Lower lobe of right lung (tissue), 2 donors: Measurements from ENCODE around the gene PCIF1. TPM values are rescaled to one million over a fixed set of nuclear protein-coding genes. Genes with fewer than 3 reads are reported as not detected.
A peak's percentile ranks its signal among the peaks of the same experiment; 100 is the strongest.

Experiments
- ATAC-seq, 2 donors: fragments of 200-7000 bp; cut with Tn5 transposase; one replicate each; pipeline ENCODE4 v1.9.1; 2020 to 2022; ENCODE audit warnings: mild to moderate bottlenecking in 2 of 2, moderate library complexity in 2 of 2
- DNase-seq: peaks from one replicate; pipeline ENCODE4 v3.0.0-alpha.2; 2020
- H3K27ac ChIP-seq: fragments of 200-600 bp; one replicate; pipeline ENCODE4 v1.8.0; 2022
- H3K27me3 ChIP-seq: fragments of 200-600 bp; one replicate; pipeline ENCODE4 v1.8.0; 2022; ENCODE audit warnings: low read depth
- H3K36me3 ChIP-seq: fragments of 200-600 bp; one replicate; pipeline ENCODE4 v1.8.0; 2022; ENCODE audit warnings: mild to moderate bottlenecking
- H3K4me1 ChIP-seq: fragments of 200-600 bp; one replicate; pipeline ENCODE4 v1.8.0; 2022
- H3K4me3 ChIP-seq: fragments of 200-600 bp; one replicate; pipeline ENCODE4 v1.8.0; 2022; ENCODE audit warnings: mild to moderate bottlenecking
- H3K9me3 ChIP-seq: fragments of 200-600 bp; one replicate; pipeline ENCODE4 v1.8.0; 2022
- CTCF ChIP-seq: fragments of 200-600 bp; IDR thresholded peaks from one replicate; pipeline ENCODE4 v1.8.0; 2022; ENCODE audit warnings: antibody characterized with exemption, mild to moderate bottlenecking
- intact Hi-C: fragments of 100-400 bp; cut with DNase I; formaldehyde crosslinking; loops from one replicate; pipeline ENCODE4 v1.11.0; 2022
- total RNA-seq: library from RNA; stranded (reverse); fragmentation: NEBNext Ultra II Directional; extraction: Animal tissue kit (Norgen Biotek cat#: 25700); gene quantifications from one replicate; pipeline ENCODE4 v1.2.1, GENCODE V29; 2021
- donor health status: DM: no; HTN: yes; CAD: no; lungs with severe emphysema.

Gene PCIF1
- total RNA-seq, 1 donor from 2014 or later = 34.7 TPM

DNA sequence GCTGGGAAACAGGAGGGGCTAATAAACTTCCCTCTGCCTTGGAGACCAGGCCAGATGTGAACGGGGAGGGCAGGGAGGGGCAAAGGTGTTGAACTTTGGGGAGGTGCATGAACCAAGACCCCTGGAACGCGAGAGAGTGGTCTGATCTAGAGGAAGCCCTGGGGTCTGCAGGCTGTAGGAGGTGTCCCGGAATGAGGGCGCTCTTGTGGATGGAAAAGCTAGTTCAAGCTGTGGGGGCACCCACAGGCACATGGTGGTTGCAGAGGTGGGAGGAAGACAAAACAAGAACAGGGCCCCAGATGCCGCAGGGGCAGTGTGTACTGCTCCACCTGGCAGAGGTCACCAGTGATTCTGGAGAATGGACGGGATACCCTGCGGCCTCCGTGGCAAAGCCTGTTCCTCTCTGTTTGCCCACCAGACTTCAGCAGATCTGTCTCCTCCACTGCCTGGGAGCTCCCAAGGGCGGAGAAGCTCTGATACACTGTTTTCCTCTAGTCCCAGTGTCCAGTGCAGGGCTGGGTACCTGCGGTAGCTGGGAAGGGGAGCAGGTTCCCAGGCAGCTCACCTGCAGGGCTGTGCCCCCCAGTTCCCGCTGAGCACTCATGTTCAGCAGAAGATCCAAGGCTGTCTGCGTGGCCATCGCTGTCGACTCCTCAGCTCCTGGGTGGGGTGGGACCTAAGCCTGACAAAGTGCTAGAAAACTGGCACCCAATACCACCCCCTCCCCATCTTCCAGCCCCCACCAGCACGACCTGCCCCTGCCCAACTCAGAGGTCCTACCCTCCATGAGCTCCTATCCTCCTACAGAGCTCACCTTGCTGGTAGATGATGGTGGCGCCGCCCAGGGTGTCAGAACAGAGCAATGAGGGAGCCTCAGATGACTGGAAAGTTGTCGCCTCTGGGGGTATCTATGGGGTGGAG lies 22.8 kb downstream of the PCIF1 start:
- no peak for TF ChIP-seq CTCF

DNA sequence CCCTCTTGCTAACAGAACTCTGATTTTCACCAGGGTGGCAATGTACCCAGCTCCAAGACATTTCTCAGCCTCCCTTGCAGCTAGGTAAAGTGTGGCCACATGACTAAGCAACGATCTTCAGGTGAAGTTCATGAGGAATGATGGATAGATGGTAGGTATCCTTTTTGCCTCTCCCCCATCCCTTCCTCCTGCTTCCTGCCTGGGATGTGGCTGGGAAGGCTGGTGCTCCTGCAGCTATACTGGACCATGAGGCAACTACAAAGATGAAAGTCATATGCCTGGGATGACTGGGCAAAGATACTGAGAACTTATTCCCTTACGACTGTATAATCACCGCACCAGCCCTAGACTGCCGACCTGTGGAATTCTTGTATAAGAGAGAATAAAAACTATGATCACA lies 24.1 kb downstream of the PCIF1 start:
- TF ChIP-seq CTCF = no peak
- no peak for ATAC-seq
- Histone ChIP-seq H3K4me1 (no peaks in the 10 kb centered on the region), H3K9me3 (no peaks in the 10 kb centered on the region), H3K27ac (no peak overlapping the region), H3K4me3 (no peak overlapping the region), H3K36me3 (peaks cover 87% of the 10 kb centered on the region), H3K27me3 (no peaks in the 10 kb centered on the region)
- intact Hi-C loops = no loop called here
- no peak for DNase-seq

More for the DNA sequence above, 22.8 kb downstream of the PCIF1 start:
- DNase-seq (peak; percentile 27), ATAC-seq (peak in 1 of 2 donors; percentile 6)
- no peak overlapping the region for H3K27ac ChIP-seq
- no peak overlapping the region for H3K4me3 ChIP-seq
- intact Hi-C loops = no loop called here
- no peaks in the 10 kb centered on the region for H3K4me1 ChIP-seq
- H3K9me3 ChIP-seq = no peaks in the 10 kb centered on the region
- H3K27me3 ChIP-seq = no peaks in the 10 kb centered on the region
- H3K36me3 ChIP-seq = peaks cover 87% of the 10 kb centered on the region

DNA sequence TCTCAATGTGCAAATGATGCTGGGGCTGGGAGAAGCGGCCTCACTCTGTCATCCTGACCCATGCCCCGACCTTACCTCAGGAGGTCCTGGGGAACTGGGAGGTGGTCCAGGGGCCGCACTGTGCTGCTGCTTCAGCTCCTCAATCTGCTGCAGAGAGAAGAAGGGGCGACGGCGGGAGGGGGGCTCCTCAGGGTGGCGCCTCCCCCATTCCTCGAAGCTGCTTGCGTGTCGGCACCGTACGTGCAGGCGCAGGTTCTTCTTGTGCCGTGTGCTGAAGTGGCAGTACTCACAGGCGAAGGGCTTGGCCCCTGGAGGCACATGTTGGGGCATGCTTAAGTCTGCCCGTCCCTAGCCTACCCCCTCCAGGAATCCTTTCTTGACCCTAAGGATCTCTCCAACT lies 24.6 kb downstream of the PCIF1 start:
- H3K4me3 ChIP-seq = no peak overlapping the region
- no peak for ATAC-seq
- H3K9me3 ChIP-seq = no peaks in the 10 kb centered on the region
- H3K27ac ChIP-seq = no peak overlapping the region
- no peaks in the 10 kb centered on the region for H3K4me1 ChIP-seq
- H3K27me3 ChIP-seq = no peaks in the 10 kb centered on the region
- intact Hi-C loops = no loop called here
- no peak for TF ChIP-seq CTCF
- DNase-seq = peak; percentile 34
- peaks cover 89% of the 10 kb centered on the region for H3K36me3 ChIP-seq

GRCh38 chr20:45959956-45960630 lies 25.6 kb downstream of the PCIF1 start:
- Histone ChIP-seq H3K36me3 (peaks cover 99% of the 10 kb centered on the region), H3K9me3 (no peaks in the 10 kb centered on the region), H3K27ac (no peak overlapping the region), H3K4me1 (no peaks in the 10 kb centered on the region), H3K4me3 (no peak overlapping the region), H3K27me3 (no peaks in the 10 kb centered on the region)
- ATAC-seq (no peak), DNase-seq (peak; percentile 25)
- no peak for TF ChIP-seq CTCF
- intact Hi-C loops = no loop called here

DNA sequence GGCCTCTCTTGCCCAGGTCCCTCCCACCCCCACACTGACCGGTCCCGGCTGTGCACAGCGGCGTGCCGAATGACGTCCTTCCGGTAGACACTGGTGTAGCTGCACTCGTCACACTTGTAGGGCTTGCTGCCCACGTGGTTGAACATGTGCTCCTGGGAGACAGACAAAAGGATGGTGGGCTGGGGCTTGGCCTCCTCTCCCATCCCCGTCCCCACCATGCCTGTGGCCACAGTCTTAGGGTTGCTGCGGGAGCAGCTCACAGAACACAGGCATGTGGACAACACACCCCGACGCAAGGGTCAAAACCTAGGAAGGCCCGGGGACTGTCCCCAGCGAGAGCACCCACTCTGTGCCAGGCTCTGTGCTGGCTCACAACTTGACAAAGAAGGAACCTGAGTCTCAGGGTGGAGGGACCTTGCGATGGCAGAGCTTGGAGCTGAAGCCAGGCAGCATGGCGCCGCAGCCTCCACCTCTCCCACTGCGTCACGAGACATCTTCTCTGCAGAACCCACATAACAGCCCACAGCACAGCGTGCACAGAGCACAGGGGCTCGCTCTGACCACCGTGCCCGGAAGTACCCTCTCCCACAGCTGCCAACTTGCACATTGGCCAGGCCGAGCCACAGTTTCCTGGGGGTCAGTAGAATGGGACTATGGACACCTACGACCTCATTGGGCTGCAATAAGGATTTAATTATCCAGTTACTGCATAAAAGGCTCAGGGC lies 27.7 kb downstream of the PCIF1 start:
- Histone ChIP-seq H3K36me3 (peaks cover 100% of the 10 kb centered on the region), H3K27ac (no peak overlapping the region), H3K4me3 (no peak overlapping the region), H3K9me3 (no peaks in the 10 kb centered on the region), H3K4me1 (no peaks in the 10 kb centered on the region), H3K27me3 (no peaks in the 10 kb centered on the region)
- intact Hi-C loops = no loop called here
- no peak for TF ChIP-seq CTCF
- DNase-seq = peak; percentile 32
- no peak for ATAC-seq
